CD4-positive, CD25-positive, alpha-beta regulatory T cell (primary cell): ENCODE measurements around the gene DNAH9. TPM values are rescaled to one million over a fixed set of nuclear protein-coding genes. Genes with fewer than 3 reads are reported as not detected.

ENCODE experiments used
- ATAC-seq, 2 donors: fragments of 150-1000 bp; cut with Tn5 transposase; one replicate each; pipeline ENCODE4 v1.10.0; 2021; ENCODE audit warnings: low read depth in 2 of 2, moderate number of reproducible peaks in 2 of 2, moderate library complexity in 1 of 2
- DNase-seq, 3 donors: peaks; one replicate each; pipeline versions ENCODE4 v3.0.0 to v3.0.0-alpha.2; 2012 to 2022; ENCODE audit warnings: mixed read lengths in 1 of 3
- H3K27ac ChIP-seq: one replicate; pipeline ENCODE4 v1.7.0; 2013; ENCODE audit warnings: mild to moderate bottlenecking, low read length; ENCODE audit not compliant: insufficient read depth, poor library complexity, severe bottlenecking
- H3K27me3 ChIP-seq: one replicate; pipeline ENCODE4 v1.7.0; 2013; ENCODE audit warnings: low read length; ENCODE audit not compliant: control insufficient read depth, insufficient read depth
- H3K36me3 ChIP-seq: one replicate; pipeline ENCODE4 v1.7.0; 2013; ENCODE audit warnings: mild to moderate bottlenecking, low read length, moderate library complexity; ENCODE audit not compliant: control insufficient read depth, insufficient read depth
- H3K4me1 ChIP-seq: 2 replicates; pipeline ENCODE4 v1.7.0; 2013; ENCODE audit warnings: mild to moderate bottlenecking, low read length; ENCODE audit not compliant: insufficient read depth, control insufficient read depth, poor library complexity, severe bottlenecking
- H3K4me3 ChIP-seq: one replicate; pipeline ENCODE4 v1.7.0; 2013; ENCODE audit warnings: low read depth, mild to moderate bottlenecking, low read length, moderate library complexity
- H3K9me3 ChIP-seq, 2 experiments: 1 replicate in 1 of 2; 2 replicates in 1 of 2; pipeline ENCODE4 v1.7.0; 2013; ENCODE audit warnings: low read length in 2 of 2, mild to moderate bottlenecking in 1 of 2, moderate library complexity in 1 of 2; ENCODE audit not compliant: control insufficient read depth in 2 of 2
- H3K27ac Mint-ChIP-seq, 3 donors: one replicate each; pipeline ENCODE4 v1.8.0; 2020 to 2022; ENCODE audit warnings: mild to moderate bottlenecking in 3 of 3, mixed read lengths in 3 of 3, moderate library complexity in 2 of 3
- H3K27me3 Mint-ChIP-seq: one replicate; pipeline ENCODE4 v1.8.0; 2022; ENCODE audit warnings: mild to moderate bottlenecking, mixed read lengths
- H3K36me3 Mint-ChIP-seq: one replicate; pipeline ENCODE4 v1.8.0; 2020; ENCODE audit warnings: mixed read lengths
- H3K4me1 Mint-ChIP-seq, 4 donors: one replicate each; pipeline ENCODE4 v1.8.0; 2020 to 2022; ENCODE audit warnings: mixed read lengths in 4 of 4, mild to moderate bottlenecking in 1 of 4
- H3K4me3 Mint-ChIP-seq, 4 donors: one replicate each; pipeline ENCODE4 v1.8.0; 2020 to 2022; ENCODE audit warnings: mild to moderate bottlenecking in 4 of 4, mixed read lengths in 4 of 4, moderate library complexity in 3 of 4
- H3K9me3 Mint-ChIP-seq, 7 donors: one replicate each; pipeline ENCODE4 v1.8.0; 2020 to 2022; ENCODE audit warnings: mixed read lengths in 7 of 7, mild to moderate bottlenecking in 3 of 7, moderate library complexity in 2 of 7
- polyA plus RNA-seq, 4 donors: library from polyadenylated mRNA; unstranded; fragments of 300-500 nt; fragmentation: Illumina TruSeq; gene quantifications; one replicate each; pipeline ENCODE4 v1.2.3, GENCODE V29; 2021
- total RNA-seq: library from RNA; stranded (reverse); gene quantifications from one replicate; pipeline ENCODE4 v1.2.3, GENCODE V29; 2022

The DNAH9 gene
- total and polyA plus RNA-seq, 5 donors from 2014 or later: not detected

DNA sequence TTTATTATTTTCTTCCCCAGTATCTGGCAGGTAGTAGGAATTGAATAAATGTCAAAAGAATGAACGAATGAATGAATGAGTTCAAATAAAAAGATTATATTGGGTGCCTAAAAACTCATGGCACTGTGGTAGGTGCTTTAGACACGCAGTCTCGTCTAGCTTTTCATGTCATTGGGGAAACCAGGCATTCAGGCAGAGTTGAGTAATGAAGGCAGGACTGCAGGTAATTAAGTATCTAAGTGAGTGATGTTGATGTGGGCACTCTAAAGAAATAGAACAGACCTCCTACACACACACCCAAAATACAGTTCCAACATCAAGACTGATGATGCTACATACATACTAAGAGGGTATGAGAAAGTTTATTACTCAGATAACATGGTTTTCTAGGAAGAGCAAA, 302.4 kb downstream of the DNAH9 start:
- Mint-ChIP-seq H3K4me3 (no peak overlapping the region), H3K9me3 (peaks cover 0 to 6% (median 0%) of the 10 kb centered on the region in 7 donors), H3K4me1 (no peaks in the 10 kb centered on the region), H3K36me3 (no peaks in the 10 kb centered on the region), H3K27ac (no peak overlapping the region), H3K27me3 (no peaks in the 10 kb centered on the region)
- DNase-seq (no peak), ATAC-seq (no peak)
- Histone ChIP-seq H3K27me3 (no peaks in the 10 kb centered on the region), H3K36me3 (no peaks in the 10 kb centered on the region), H3K9me3 (no peaks in the 10 kb centered on the region), H3K4me3 (no peak overlapping the region), H3K4me1 (no peaks in the 10 kb centered on the region), H3K27ac (no peak overlapping the region)

DNA sequence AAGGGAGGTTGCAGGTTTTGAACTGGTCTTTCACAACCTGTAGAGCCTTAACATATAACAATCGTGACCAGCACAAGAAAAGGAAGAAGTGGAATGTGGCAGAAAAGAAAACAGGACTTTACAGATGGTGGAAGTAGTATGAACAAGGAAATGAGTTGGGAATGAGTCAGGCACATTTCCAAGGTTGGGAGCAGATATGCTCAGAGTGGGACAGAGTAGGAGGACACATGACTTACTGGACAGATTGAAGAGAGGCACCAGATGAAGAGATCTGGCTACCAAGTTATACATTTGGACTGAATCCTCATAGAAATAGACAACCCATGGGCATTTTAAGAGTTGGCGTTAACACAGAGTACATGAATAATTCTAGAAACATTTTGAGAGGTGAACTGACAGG, 303.7 kb downstream of the DNAH9 start:
- DNase-seq: no peak
- peaks cover 0 to 6% (median 0%) of the 10 kb centered on the region in 7 donors for H3K9me3 Mint-ChIP-seq
- ATAC-seq: no peak
- H3K27me3 Mint-ChIP-seq: no peaks in the 10 kb centered on the region
- Histone ChIP-seq H3K9me3 (no peaks in the 10 kb centered on the region), H3K27ac (no peak overlapping the region), H3K4me3 (no peak overlapping the region), H3K27me3 (no peaks in the 10 kb centered on the region), H3K36me3 (no peaks in the 10 kb centered on the region), H3K4me1 (no peaks in the 10 kb centered on the region)
- H3K4me1 Mint-ChIP-seq: no peaks in the 10 kb centered on the region
- no peak overlapping the region for H3K4me3 Mint-ChIP-seq
- H3K27ac Mint-ChIP-seq: no peak overlapping the region
- H3K36me3 Mint-ChIP-seq: no peaks in the 10 kb centered on the region

DNA sequence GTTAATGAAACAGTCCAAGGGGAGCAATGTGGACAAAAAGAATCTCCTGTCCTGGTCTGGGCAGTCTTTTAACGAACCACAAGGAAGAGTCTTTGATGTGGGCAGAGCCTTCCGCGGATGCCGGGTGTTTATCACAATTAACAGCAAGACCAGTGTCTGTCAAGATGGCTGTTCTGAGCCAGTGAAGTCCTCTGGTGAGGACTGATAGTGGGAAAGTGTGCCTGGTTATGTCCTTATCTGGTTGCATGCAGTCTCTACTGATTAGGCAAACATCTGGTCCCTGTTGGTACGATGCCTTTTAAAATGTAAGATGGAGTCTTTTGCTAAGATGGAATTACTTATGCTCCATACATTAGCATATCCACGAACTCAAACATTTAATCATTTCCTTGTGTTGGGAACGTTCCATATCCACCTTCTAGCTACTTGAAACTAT, 310.5 kb downstream of the DNAH9 start:
- Mint-ChIP-seq H3K4me1 (no peaks in the 10 kb centered on the region), H3K27me3 (no peaks in the 10 kb centered on the region), H3K36me3 (no peaks in the 10 kb centered on the region), H3K9me3 (peaks cover 2 to 12% (median 6%) of the 10 kb centered on the region in 7 donors), H3K27ac (no peak overlapping the region), H3K4me3 (no peak overlapping the region)
- Histone ChIP-seq H3K36me3 (no peaks in the 10 kb centered on the region), H3K4me1 (no peaks in the 10 kb centered on the region), H3K4me3 (no peak overlapping the region), H3K27me3 (no peaks in the 10 kb centered on the region), H3K9me3 (peaks cover 0 to 9% of the 10 kb centered on the region in 2 experiments), H3K27ac (no peak overlapping the region)
- ATAC-seq (no peak), DNase-seq (no peak)

DNA sequence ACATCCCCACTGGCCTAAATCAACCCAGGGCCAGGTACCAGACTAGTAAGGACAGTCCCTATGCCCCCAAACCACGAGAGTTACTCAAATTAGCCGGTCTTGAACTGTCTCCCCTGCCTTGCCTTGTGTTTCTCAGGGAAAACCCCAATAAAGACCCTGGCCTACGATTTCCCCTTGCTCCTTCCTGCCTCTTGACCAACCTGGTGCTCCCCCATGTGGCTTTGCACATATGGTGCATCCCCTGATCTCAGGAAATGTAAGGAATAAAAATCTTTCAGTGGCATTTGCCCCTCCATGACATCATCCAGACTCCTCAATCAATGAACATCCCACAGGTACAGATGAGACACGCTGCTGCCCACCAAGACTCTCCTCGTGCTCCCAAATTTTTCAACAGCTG, 311.1 kb downstream of the DNAH9 start:
- no peak for DNase-seq
- H3K9me3 ChIP-seq: peaks cover 0 to 9% of the 10 kb centered on the region in 2 experiments
- no peaks in the 10 kb centered on the region for H3K36me3 ChIP-seq
- H3K9me3 Mint-ChIP-seq: peaks cover 2 to 12% (median 6%) of the 10 kb centered on the region in 7 donors
- no peak overlapping the region for H3K4me3 Mint-ChIP-seq
- no peak overlapping the region for H3K27ac ChIP-seq
- H3K36me3 Mint-ChIP-seq: no peaks in the 10 kb centered on the region
- no peaks in the 10 kb centered on the region for H3K27me3 ChIP-seq
- no peaks in the 10 kb centered on the region for H3K27me3 Mint-ChIP-seq
- H3K27ac Mint-ChIP-seq: no peak overlapping the region
- no peaks in the 10 kb centered on the region for H3K4me1 ChIP-seq
- H3K4me3 ChIP-seq: no peak overlapping the region
- ATAC-seq: no peak
- H3K4me1 Mint-ChIP-seq: no peaks in the 10 kb centered on the region

DNA sequence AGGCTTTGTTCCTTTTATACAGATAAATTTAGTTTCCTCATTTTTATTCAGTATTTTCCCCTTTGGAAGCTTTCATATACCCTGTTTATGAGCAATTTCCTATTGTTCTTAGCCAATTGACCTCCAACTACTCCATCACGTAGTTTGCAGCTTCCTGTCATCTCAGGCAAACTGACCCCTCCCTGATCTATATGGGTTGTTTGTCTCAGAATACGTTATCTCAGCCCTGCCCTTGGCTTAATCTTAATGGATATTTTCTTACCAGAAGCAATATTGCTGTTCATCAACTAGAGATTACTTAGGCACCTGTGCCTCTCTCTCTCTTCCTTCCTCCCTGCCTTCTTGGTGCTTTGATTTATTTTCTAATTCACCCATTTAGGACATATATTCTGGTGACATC, 317.8 kb downstream of the DNAH9 start:
- Mint-ChIP-seq H3K27me3 (no peaks in the 10 kb centered on the region), H3K4me1 (no peaks in the 10 kb centered on the region), H3K27ac (no peak overlapping the region), H3K4me3 (no peak overlapping the region), H3K36me3 (no peaks in the 10 kb centered on the region), H3K9me3 (peaks cover 0 to 10% (median 3%) of the 10 kb centered on the region in 7 donors)
- Histone ChIP-seq H3K36me3 (no peaks in the 10 kb centered on the region), H3K4me3 (no peak overlapping the region), H3K27ac (no peak overlapping the region), H3K27me3 (no peaks in the 10 kb centered on the region), H3K4me1 (no peaks in the 10 kb centered on the region), H3K9me3 (peaks cover 0 to 6% of the 10 kb centered on the region in 2 experiments)
- ATAC-seq (no peak), DNase-seq (no peak)

DNA sequence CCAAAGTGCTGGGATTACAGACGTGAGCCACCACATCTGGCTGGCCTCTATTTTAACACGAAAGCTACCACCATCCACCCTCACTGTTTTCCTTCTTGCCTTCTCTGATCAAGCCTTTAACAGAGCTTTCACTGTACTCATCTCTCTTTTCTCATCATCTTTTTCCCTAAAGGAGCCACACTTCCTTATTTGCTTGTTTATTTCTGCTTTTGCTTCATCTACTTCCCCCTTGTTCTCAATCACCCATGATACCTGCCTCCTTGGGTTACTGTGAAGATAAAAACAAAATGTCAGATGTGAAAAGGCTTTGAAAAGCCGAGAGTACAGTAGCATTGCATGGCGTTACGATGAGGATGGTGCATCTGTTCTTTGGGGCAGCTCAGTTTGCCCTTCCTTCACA, 319.1 kb downstream of the DNAH9 start:
- Histone ChIP-seq H3K27me3 (no peaks in the 10 kb centered on the region), H3K4me1 (no peaks in the 10 kb centered on the region), H3K27ac (no peak overlapping the region), H3K4me3 (no peak overlapping the region), H3K36me3 (no peaks in the 10 kb centered on the region), H3K9me3 (peaks cover 0 to 3% of the 10 kb centered on the region in 2 experiments)
- H3K4me3 Mint-ChIP-seq: no peak overlapping the region
- ATAC-seq (no peak), DNase-seq (no peak)
- H3K27me3 Mint-ChIP-seq: no peaks in the 10 kb centered on the region
- no peaks in the 10 kb centered on the region for H3K4me1 Mint-ChIP-seq
- peaks cover 0 to 4% (median 0%) of the 10 kb centered on the region in 7 donors for H3K9me3 Mint-ChIP-seq
- no peaks in the 10 kb centered on the region for H3K36me3 Mint-ChIP-seq
- H3K27ac Mint-ChIP-seq: no peak overlapping the region

DNA sequence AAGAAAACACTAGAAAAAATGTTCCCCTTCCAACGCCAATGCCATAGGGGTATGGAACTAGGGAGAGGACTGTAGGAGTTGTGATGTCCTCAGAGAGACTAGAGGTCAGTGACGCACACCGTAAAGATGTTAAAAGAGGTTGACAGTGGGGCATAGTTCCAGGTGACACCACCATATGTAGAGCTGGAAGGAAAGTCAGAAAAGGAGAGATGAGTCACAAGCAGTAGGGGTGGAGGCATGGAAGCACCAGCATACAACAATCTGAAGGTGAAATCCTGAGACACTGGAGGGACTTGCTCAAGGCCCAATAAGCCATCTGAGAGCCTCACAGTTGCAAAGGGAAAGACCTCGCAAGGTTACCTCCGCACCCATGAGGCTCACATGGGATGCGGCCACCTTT, 323.0 kb downstream of the DNAH9 start:
- no peak overlapping the region for H3K4me3 Mint-ChIP-seq
- no peaks in the 10 kb centered on the region for H3K27me3 ChIP-seq
- no peaks in the 10 kb centered on the region for H3K36me3 ChIP-seq
- no peaks in the 10 kb centered on the region for H3K4me1 ChIP-seq
- DNase-seq (no peak), ATAC-seq (no peak)
- H3K27ac Mint-ChIP-seq: no peak overlapping the region
- no peaks in the 10 kb centered on the region for H3K27me3 Mint-ChIP-seq
- no peaks in the 10 kb centered on the region for H3K36me3 Mint-ChIP-seq
- H3K9me3 Mint-ChIP-seq: peaks cover 0 to 3% (median under 1%) of the 10 kb centered on the region in 7 donors
- peaks cover 0 to 3% (median 0%) of the 10 kb centered on the region in 4 donors for H3K4me1 Mint-ChIP-seq
- H3K4me3 ChIP-seq: no peak overlapping the region
- no peak overlapping the region for H3K27ac ChIP-seq
- no peaks in the 10 kb centered on the region for H3K9me3 ChIP-seq

DNA sequence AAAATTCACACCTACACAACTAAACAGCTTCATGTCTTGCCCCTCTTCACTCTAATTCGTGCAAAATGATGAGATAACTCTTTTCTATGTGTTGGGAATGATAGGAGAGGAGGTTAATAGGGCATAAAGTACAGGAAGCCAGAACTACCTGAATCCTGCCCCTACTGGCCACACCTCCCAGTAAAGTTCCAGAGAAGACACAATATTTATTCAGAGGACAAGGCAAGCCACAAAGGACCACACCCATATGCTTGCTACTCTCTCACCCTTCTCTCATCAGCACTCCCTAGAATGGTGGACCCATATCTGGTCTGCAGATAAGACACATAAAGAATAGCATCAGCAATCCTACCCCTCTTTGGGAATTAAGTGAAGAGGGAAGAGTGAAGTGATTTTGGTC, 324.4 kb downstream of the DNAH9 start:
- no peak for ATAC-seq
- peaks cover 0 to 10% (median 3%) of the 10 kb centered on the region in 7 donors for H3K9me3 Mint-ChIP-seq
- H3K4me3 Mint-ChIP-seq: no peak overlapping the region
- no peaks in the 10 kb centered on the region for H3K27me3 ChIP-seq
- H3K36me3 Mint-ChIP-seq: no peaks in the 10 kb centered on the region
- peaks cover 0 to 3% (median 0%) of the 10 kb centered on the region in 4 donors for H3K4me1 Mint-ChIP-seq
- H3K4me3 ChIP-seq: no peak overlapping the region
- no peak for DNase-seq
- H3K27ac ChIP-seq: no peak overlapping the region
- no peaks in the 10 kb centered on the region for H3K4me1 ChIP-seq
- H3K36me3 ChIP-seq: no peaks in the 10 kb centered on the region
- H3K9me3 ChIP-seq: no peaks in the 10 kb centered on the region
- H3K27ac Mint-ChIP-seq: no peak overlapping the region
- H3K27me3 Mint-ChIP-seq: no peaks in the 10 kb centered on the region
